HFF-Myc (cell line): ENCODE measurements around the gene NECAP2.

ENCODE experiments used
- DNase-seq: peaks from one replicate; pipeline ENCODE4 v3.0.0-alpha.2; 2011; ENCODE audit warnings: low read depth; ENCODE audit errors: extremely low read depth
- H3K4me3 ChIP-seq: replicated peaks from 2 replicates; pipeline ENCODE4 v1.5.1; 2011; ENCODE audit warnings: low read depth, mild to moderate bottlenecking, control low read depth, low read length
- TF ChIP-seq, protein P1 (sequence below): IDR thresholded peaks from 2 replicates; pipeline ENCODE4 v1.5.1; 2012; ENCODE audit warnings: mild to moderate bottlenecking, low read depth, low read length, control low read depth; ENCODE audit errors: missing control alignments

NECAP2 gene

DNA sequence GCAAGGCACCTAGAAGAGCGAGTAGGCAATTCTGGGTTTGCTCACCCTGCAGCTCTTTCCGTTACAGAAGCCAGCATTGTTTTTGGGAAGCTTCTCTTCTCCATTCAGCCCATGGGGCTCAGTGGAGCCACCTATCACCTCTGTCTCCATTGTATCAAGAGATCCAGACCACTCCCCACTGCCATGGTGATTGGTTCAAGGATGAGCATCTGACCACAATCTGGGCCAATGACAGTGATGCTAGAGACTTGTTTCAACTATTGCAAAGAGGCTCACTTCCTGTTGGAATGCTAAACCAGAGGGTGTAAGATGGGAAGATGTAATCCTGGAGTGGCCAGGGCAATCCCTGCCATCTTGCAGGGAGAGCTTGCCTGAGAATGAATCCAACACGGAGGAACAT lies 9.9 kb upstream of the NECAP2 start:
- H3K4me3 ChIP-seq = no peak overlapping the region
- no peak for DNase-seq
- TF ChIP-seq, protein P1, sequence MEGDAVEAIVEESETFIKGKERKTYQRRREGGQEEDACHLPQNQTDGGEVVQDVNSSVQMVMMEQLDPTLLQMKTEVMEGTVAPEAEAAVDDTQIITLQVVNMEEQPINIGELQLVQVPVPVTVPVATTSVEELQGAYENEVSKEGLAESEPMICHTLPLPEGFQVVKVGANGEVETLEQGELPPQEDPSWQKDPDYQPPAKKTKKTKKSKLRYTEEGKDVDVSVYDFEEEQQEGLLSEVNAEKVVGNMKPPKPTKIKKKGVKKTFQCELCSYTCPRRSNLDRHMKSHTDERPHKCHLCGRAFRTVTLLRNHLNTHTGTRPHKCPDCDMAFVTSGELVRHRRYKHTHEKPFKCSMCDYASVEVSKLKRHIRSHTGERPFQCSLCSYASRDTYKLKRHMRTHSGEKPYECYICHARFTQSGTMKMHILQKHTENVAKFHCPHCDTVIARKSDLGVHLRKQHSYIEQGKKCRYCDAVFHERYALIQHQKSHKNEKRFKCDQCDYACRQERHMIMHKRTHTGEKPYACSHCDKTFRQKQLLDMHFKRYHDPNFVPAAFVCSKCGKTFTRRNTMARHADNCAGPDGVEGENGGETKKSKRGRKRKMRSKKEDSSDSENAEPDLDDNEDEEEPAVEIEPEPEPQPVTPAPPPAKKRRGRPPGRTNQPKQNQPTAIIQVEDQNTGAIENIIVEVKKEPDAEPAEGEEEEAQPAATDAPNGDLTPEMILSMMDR = no peak

DNA sequence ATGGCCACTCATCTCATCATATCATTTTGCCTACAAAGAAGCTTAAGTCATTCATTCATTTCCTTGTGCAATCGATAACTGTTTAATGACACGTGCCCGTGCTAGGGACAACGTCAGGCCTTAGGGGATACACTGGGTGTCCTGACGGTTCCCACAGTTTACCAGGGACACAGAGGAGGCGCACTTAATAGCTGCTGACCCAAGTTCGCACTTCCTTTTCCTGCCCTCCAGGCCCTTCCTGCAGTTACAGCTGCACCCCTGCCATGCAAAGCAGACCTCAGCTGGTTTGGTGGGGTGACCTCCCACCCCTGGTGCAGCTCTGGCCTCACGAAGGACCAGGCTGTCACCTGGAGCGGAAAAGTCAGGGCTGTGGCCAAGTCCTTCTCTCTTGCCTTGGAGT lies 7.5 kb upstream of the NECAP2 start:
- no peak overlapping the region for H3K4me3 ChIP-seq
- DNase-seq = no peak
- TF ChIP-seq, protein P1 = no peak

DNA sequence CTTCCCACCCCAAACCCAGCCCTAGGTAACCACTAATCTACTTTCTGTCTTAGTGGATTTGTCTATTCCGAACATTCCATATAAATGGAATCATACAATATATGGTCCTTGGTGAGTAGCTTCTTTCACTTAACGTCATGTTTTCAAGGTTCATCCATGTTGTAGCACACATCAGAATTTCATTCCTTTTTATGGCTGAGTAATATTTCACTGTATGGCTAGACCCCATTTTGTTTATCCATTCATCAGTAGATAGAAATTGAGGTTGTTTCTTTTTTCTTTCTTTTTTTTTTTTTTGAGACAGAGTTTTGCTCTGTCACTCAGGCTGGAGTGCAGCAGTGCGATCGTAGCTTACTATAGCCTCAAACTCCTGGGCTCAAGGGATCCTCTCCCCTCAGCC lies 6.5 kb upstream of the NECAP2 start:
- H3K4me3 ChIP-seq = no peak overlapping the region
- TF ChIP-seq, protein P1 = no peak
- DNase-seq = no peak

GRCh38 chr1:16434501-16434900 lies 6.0 kb upstream of the NECAP2 start:
- TF ChIP-seq, protein P1 = no peak
- no peak for DNase-seq

GRCh38 chr1:16436946-16437474 lies 3.5 kb upstream of the NECAP2 start, which contains the start of gene SPATA21:
TSS of gene SPATA21 (minus strand) at chr1:16437424. CDS start at chr1:16431371, 6,053 bp downstream.
- H3K4me3 ChIP-seq = no peak within 1 kb of the TSS
- DNase-seq = no peak
- TF ChIP-seq, protein P1 = no peak

More at GRCh38 chr1:16434501-16434900, 6.0 kb upstream of the NECAP2 start:
- H3K4me3 ChIP-seq = no peak overlapping the region

GRCh38 chr1:16438516-16438915 lies 2.0 kb upstream of the NECAP2 start:
- TF ChIP-seq, protein P1 = no peak
- H3K4me3 ChIP-seq = no peak overlapping the region
- no peak for DNase-seq

GRCh38 chr1:16438924-16439323 lies 1.6 kb upstream of the NECAP2 start:
- no peak overlapping the region for H3K4me3 ChIP-seq
- TF ChIP-seq, protein P1 = no peak
- DNase-seq = no peak
